GM19240 (cell line): ENCODE data around the gene F12.

Experiments
- DNase-seq: peaks from one replicate; pipeline ENCODE4 v3.0.0; 2011; ENCODE audit warnings: low spot score; ENCODE audit not compliant: insufficient read length

The F12 gene

DNA sequence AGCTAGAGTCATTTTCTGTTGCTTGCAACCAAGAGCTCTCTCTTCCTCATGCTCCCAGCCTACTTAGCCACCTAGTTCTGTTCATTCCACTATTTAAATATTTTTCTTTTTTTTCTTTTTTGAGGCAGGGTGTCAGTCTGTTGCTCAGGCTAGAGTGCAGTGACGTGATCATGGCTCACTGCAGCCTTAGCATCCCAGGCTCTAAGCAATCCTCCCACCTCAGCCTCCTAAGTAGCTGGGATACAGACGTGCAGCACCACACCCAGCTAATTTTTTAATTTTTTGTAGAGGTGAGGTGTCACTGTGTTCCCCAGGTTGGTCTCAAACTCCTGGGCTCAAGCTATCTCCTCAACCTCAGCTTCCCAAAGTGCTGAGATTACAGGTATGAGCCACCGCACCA is 5.1 kb upstream of the F12 start:
- no peak for DNase-seq

DNA sequence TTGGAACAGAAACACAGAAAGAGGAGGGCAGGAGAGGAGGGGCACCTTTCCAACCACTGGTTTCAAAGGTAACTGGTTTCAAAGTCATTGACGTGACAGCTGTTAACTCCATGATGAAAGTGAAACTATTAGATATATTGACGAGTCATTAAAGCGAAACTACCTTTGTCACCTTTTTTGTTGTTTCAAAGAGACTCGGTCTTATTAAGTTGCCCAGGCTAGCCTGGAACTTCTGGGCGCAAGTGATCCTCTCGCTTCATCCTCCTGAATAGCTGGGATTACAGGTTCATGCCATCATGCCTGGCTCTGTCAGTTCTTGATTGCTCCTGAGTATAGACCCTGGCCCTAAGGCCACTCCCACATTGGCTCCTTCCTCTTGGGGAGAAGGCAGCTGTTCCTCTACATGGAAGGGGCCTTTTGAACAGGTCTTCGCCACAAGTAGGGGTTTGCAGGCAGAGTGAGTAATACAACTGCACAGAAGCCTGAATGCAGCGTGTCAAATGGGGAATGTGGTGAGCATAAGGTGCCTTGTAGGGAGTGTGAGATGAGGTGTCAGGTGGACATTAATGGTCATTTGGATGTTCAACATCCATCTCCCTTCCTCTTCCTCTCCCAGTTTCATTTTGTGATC is 3.4 kb upstream of the F12 start:
- DNase-seq: no peak

DNA sequence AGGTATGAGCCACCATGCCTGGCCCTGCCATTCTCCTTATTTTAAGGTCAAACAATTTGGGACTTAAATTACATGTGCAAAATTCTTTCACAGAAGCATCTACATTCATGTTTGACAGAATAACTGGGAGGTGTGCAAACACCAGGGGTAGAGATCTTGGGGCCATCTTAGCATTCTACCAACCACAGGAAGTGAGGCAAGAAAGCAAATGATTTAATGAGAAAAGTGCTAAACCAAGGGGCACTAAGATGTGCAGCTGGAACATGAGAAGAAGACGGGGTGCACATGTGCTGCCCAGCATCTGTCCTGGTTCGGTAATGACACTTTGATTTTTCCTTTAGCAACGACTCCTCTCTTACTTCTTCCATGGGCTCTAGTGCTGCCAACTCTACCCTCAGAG is 1.2 kb upstream of the F12 start:
- no peak for DNase-seq

GRCh38 chr5:177405805-177406204 is 3.6 kb downstream of the F12 start:
- no peak for DNase-seq

DNA sequence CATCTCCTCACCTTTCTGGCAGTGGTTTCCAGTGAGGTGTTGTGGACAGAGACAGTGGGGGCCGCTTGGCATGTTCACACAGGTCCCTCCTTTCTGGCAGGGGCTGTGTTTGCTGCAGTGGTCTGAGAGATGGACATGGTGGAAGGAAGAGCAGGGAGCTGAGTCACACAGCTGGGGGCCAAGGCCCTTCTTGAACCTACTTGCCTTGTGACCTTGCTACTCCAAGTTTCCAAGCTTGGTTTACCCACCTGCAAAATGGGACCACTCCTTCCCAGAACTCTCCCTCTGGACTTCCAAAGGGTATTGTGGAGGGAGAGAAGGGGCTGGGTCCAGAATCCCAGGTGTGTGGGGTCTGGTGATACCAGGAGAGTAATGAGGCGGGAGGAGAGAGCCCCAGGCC is 4.1 kb downstream of the F12 start:
- DNase-seq: no peak

GRCh38 chr5:177404641-177405179 is 4.7 kb downstream of the F12 start:
- no peak for DNase-seq

GRCh38 chr5:177403792-177404640 is 5.3 kb downstream of the F12 start:
- DNase-seq: peak; percentile 91

DNA sequence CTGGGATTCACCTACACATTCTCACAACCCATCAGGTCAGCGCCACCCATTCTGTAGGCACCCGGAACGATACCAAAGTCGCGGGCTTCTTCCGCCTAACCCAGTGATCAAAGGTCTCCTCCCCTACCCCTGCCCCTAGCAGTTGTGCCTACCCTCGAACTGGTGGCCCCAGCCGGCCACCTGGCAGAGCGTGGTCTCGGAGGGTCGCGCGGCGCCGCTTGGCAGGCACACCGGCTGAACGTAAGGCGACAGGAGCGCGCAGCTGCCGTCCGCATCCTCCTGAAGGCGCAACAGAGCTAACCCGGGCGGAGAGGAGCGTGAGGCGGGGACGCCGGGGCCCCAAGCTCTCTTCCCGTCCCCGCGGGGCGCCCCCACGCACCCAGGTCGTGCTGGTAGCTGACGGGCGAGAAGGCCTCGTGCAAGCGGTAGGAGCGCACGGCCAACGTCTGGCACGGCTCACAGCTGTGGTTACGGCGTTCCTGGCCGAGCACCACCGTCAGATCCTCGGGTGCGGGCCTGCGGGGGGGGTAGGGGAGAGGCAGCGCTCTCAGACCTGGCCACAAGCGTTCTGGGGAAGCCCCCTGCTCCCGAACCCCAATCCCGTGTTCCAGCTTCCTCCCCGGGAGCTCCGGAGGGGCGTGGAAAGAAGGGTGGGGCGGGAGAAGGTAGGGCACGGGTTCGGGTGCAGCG is 6.1 kb downstream of the F12 start:
- no peak for DNase-seq

- DNase-seq: peak; percentile 64
Measured at GRCh38 chr5:177402271-177403043, 6.9 kb downstream of the F12 start.

DNA sequence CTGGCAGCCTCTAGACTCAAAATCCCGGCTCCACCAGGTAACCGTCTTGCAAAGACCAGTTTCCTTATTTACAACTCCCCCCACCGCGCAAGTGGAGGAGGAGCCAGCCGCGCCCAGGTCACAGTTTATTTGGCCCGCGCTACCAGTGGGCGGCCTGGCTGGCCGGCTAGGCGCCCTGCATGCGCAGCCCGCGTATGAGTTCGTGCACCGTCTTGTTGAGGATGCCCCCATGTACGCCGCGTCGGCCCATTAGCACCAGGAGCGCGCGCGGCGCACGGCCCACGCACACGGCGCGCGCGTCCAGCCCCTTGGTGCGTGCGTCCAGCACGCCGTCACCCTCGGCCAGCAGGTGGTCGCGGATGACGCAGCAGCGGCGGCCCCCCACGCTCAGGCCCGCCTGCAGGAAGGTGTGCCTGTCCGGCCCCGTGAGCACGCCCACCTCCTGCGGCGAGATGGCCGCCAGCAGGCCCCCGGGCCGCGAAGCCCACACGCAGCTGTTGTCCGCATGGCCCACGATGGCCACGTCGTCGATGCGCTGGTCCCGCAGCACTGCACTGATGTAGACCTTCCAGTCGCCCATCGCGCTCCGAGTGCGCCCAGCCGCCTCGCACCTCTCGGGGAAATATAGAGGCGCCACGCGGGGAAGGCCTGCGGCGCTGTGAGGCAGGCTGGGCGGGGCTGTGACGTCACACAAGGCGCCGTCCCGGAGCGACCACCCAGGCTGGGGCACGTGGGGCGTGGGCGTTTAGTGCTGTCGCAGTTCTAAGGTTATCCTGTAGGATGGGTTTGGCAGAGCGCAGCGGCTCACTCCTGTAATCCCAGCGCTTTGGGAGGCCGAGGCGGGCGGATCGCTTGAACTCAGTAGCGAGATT is 9.1 kb downstream of the F12 start, which contains the start of gene PFN3:
PFN3 (minus strand) TSS at position 665 of the 872 bp plus-strand sequence; CDS start at position 580, 85 bp downstream.
- DNase-seq: no peak

- DNase-seq: no peak
Measured at GRCh38 chr5:177397875-177398390, 11.4 kb downstream of the F12 start.

- no peak for DNase-seq
Measured at GRCh38 chr5:177396807-177397206, 12.6 kb downstream of the F12 start.

DNA sequence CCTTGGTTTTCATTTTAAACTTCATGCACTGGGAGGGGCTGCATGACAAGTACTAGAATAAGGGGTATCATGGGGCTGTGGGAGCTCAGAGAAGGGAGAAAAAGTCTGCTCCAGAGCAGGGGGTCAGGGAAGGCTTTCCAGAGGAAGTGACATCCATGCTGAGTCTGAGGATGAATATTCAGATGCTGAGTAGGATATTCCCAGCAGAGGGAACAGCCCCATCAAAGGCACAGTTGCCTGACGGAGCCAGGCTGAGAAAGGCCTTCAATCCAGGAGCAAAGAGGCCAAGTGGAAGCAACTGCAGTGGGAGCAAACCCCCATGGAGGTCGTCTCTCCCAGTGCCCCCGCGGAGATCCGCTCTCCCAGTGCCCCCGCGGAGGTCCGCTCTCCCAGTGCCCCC is 13.3 kb downstream of the F12 start:
- no peak for DNase-seq

GRCh38 chr5:177393990-177394389 is 15.4 kb downstream of the F12 start:
- no peak for DNase-seq

DNA sequence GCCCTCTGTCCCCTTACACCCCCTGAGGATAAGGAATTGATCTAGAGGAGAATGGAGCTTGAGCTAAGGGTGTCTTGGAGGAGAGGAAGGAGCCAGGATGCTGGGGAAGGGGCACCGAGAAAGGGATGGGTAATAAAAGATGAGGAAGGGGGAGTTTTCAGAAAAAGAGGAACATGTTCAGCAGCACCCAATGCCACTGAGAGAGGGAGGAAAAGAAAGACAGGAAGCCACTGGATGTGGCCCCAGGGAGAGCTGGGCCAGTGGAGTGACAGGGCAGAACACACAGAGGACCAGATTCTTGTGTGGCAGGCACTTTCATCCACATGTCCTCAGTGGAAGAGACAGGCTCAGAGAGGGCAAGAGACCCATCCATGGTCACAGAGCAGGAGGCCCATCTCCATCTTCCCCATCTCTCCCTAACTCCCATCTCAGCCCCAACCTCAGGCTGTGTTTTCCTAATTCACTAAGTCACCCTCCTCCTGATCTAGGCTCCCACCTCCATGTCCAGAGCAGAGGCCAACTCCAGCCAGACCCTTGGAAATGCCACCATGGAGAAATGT is 16.1 kb downstream of the F12 start:
- DNase-seq: no peak

- no peak for DNase-seq
Measured at GRCh38 chr5:177392765-177393164, 16.6 kb downstream of the F12 start.

DNA sequence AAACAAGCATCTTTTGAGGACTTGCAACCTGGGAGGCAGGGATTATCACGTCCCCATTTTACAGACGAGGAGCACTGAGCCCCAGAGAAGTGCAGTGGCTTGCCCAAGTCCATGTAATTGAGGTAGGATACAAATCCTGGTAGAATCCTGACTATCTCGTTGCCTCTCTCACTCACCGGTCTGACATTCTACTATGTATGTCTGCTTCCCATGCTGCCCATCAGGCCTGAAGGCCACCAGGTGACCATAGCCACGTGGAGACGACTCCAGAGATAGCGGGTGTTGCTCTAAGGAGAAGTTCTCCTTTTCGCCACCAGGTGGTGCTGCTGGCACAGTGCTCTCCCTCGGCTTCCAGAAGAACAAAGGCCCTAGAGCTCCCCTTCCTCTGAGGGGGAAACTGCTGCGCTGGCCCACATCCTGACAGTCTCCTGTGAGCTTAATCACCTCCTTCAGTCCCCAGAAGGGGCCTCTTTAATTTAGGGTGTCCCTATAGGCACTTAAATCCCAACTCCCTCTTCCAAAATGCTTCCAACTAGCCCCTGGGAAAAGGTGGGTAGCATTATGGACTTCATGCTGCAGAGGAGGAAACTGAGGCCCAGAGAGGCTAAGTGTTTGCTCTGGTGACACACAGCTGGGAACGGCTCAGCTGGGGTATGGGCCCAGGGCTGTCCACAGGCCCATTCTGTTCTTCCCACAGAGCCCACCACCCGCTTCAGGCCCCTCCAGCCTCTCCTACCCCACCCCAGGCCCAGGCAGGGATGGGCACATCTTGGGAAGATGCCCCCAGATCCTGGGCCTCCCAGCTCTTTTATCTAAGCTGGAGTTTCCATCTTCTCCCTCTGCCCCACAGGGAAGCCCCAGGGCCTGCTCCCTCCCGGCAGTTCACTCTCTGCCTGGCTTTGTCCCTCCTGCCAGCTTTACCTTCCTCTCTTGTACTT is 18.7 kb downstream of the F12 start:
- DNase-seq: peak; percentile 98
